ENCODE measurements around the gene FLRT2. TPM values are rescaled to one million over a fixed set of nuclear protein-coding genes. Genes with fewer than 3 reads are reported as not detected.

FLRT2 gene, protein sequence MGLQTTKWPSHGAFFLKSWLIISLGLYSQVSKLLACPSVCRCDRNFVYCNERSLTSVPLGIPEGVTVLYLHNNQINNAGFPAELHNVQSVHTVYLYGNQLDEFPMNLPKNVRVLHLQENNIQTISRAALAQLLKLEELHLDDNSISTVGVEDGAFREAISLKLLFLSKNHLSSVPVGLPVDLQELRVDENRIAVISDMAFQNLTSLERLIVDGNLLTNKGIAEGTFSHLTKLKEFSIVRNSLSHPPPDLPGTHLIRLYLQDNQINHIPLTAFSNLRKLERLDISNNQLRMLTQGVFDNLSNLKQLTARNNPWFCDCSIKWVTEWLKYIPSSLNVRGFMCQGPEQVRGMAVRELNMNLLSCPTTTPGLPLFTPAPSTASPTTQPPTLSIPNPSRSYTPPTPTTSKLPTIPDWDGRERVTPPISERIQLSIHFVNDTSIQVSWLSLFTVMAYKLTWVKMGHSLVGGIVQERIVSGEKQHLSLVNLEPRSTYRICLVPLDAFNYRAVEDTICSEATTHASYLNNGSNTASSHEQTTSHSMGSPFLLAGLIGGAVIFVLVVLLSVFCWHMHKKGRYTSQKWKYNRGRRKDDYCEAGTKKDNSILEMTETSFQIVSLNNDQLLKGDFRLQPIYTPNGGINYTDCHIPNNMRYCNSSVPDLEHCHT
- 10 to 100 TPM in 2 of 4 donors, 1 to 10 TPM in 2; 2.1 to 72.4 (median 9.6) TPM for total RNA-seq

DNA sequence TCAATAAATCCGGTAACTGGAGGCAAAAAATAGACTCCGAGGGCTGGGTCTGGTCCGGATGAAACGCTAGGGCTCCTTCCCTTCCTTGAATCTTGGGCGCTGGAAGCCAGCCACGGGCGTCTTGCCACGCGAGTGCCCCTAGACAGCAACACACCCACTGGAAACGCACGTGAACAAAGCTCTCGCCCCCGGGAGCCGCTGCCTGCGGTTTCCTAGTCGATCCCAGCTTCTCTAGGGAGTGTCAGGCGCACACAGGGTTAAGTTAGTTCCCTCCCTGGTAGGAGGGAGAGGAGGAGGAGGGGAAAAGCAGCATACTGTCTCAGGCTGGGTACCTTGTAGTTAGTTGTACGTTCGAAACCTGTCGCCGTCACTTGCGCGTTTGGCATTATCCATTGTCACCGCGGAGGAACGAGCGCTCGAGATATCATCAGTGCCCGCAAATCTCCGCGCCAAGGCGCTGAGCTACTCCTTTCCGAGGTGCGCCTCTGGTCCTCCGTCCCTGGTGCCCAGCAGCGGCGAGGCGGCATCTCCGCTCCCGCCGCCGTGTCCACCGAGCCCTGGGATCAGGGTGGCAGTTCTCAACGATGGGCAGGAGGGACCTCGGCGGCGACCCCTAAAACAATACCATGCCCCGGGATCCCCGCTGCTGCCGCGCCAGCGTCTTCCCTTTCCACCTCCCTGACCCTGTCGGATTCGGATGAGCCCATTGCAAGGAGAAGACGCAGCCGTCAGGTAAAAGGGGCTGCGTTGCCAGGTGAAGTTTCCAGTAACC is at the start of gene FLRT2:
Gene FLRT2 (plus strand): TSS at position 342 of the 772 bp plus-strand sequence. CDS start 91,371 bp downstream, outside the sequence.
- TF ChIP-seq, protein P1, sequence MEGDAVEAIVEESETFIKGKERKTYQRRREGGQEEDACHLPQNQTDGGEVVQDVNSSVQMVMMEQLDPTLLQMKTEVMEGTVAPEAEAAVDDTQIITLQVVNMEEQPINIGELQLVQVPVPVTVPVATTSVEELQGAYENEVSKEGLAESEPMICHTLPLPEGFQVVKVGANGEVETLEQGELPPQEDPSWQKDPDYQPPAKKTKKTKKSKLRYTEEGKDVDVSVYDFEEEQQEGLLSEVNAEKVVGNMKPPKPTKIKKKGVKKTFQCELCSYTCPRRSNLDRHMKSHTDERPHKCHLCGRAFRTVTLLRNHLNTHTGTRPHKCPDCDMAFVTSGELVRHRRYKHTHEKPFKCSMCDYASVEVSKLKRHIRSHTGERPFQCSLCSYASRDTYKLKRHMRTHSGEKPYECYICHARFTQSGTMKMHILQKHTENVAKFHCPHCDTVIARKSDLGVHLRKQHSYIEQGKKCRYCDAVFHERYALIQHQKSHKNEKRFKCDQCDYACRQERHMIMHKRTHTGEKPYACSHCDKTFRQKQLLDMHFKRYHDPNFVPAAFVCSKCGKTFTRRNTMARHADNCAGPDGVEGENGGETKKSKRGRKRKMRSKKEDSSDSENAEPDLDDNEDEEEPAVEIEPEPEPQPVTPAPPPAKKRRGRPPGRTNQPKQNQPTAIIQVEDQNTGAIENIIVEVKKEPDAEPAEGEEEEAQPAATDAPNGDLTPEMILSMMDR (IDR thresholded peaks at IDR 0.05) = no peak
- no peak for TF ChIP-seq POLR2A (IDR thresholded peaks at IDR 0.05)
- intact Hi-C loops (cut with DNase I; ENCODE audit: low total_unique reads) = no loop called here
- Histone ChIP-seq H3K36me3 (no peaks in the 10 kb centered on the region), H3K9me3 (no peaks in the 10 kb centered on the region), H3K4me1 (no peaks in the 10 kb centered on the region), H3K27ac (peak within 1 kb of the TSS; percentile 57 to 75), H3K27me3 (no peaks in the 10 kb centered on the region), H3K4me3 (peak within 1 kb of the TSS; percentile 57 to 83)
- peak; percentile 30 to 40 for DNase-seq

DNA sequence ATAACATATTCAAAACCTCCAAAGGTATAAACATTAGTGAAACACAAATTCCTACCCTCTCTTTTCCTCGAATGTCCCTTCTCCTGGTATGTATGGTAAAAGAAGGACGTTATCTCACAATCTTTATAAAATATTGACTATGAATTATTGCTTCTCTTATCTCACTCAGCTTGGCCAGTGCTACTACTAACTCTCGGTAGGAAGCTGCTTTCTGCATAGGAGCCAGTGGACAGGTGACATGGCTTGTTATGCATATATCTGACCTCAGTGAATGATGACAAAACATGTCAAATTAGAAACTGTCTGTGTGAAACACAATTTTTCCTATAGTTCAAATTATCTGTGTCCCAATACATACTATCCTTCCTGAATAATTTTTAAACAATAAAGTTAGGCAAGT is 48.5 kb upstream of the FLRT2 start:
- no peaks in the 10 kb centered on the region for H3K36me3 ChIP-seq
- no peak overlapping the region for H3K4me3 ChIP-seq
- no peaks in the 10 kb centered on the region for H3K4me1 ChIP-seq
- no peaks in the 10 kb centered on the region for H3K27me3 ChIP-seq
- TF ChIP-seq, protein P1 (IDR thresholded peaks at IDR 0.05) = no peak
- no peak for TF ChIP-seq POLR2A (IDR thresholded peaks at IDR 0.05)
- H3K27ac ChIP-seq = no peak overlapping the region
- no peak for DNase-seq
- intact Hi-C loops (cut with DNase I; ENCODE audit: low total_unique reads) = no loop called here
- H3K9me3 ChIP-seq = no peaks in the 10 kb centered on the region

DNA sequence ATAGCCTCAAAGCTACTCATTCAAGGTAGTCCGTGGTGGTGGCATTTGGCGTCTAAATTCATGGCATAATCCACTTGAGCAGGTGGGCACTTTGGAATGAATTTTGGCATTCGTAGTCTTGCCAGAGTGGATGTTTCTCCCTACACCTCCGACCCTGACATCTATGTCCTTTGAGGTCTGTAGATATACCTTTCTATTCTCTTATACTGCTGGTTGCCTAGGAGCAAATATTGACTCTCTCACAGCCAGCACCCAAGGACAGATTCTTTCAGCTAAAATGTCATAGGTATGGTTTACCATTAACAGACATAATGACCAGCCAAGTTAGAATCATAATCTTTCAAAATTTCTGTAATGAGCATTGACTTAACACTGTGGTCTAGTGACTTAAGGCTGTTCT is 47.4 kb upstream of the FLRT2 start:
- H3K4me1 ChIP-seq = no peaks in the 10 kb centered on the region
- no peaks in the 10 kb centered on the region for H3K27me3 ChIP-seq
- H3K9me3 ChIP-seq = no peaks in the 10 kb centered on the region
- H3K4me3 ChIP-seq = no peak overlapping the region
- H3K36me3 ChIP-seq = no peaks in the 10 kb centered on the region
- intact Hi-C loops (cut with DNase I; ENCODE audit: low total_unique reads) = no loop called here
- no peak for DNase-seq
- TF ChIP-seq POLR2A (IDR thresholded peaks at IDR 0.05) = no peak
- TF ChIP-seq, protein P1 (IDR thresholded peaks at IDR 0.05) = no peak
- no peak overlapping the region for H3K27ac ChIP-seq

DNA sequence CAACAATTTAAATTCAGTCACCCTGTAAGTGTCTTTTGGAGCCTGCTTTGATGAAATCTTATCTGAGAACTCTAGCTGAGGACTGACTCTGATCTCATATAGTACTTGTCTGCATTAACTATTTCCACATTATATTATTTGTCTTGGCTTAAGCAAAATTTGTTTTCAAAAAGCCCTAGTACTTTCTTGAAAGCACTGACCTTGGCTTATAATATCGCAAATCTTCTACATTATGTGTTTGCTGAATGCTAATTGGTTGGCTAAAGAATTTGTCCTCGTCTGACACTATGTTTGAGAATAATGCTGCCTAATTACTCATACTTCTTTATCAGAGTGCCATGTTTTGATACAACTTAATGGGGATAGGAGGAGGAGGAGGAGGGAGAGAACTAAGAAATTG is 46.9 kb upstream of the FLRT2 start:
- Histone ChIP-seq H3K4me1 (no peaks in the 10 kb centered on the region), H3K4me3 (no peak overlapping the region), H3K36me3 (no peaks in the 10 kb centered on the region), H3K27me3 (no peaks in the 10 kb centered on the region), H3K27ac (no peak overlapping the region), H3K9me3 (no peaks in the 10 kb centered on the region)
- intact Hi-C loops (cut with DNase I; ENCODE audit: low total_unique reads) = no loop called here
- DNase-seq = no peak
- TF ChIP-seq, protein P1 (IDR thresholded peaks at IDR 0.05) = no peak
- TF ChIP-seq POLR2A (IDR thresholded peaks at IDR 0.05) = no peak
